ENCODE measurements around the gene CNKSR2. TPM values are rescaled to one million over a fixed set of nuclear protein-coding genes. Genes with fewer than 3 reads are reported as not detected.

Gene CNKSR2
- total RNA-seq, 2 donors from 2014 or later, result 0.98 to 2.4 TPM

DNA sequence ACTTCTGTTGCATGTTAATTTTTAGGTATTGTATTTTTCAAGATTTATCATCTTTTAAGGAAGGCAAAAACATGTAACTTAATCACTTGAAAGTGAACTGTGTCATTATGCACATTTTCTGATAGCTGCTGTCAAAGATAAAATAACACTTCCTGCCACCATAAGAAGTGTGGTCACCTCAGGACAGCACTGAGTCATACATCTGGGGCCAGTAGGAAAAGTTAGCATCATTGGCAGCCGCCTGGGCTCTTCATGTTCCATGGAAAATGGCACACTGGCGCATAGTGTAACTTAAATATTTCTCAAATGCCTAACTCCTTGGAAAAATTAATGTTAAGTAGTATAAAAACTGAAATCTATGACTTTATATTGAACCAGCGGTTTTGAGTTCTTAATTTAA is 24.2 kb downstream of the CNKSR2 start:
- Mint-ChIP-seq H3K36me3 (no peaks in the 10 kb centered on the region), H3K27me3 (no peaks in the 10 kb centered on the region), H3K9me3 (no peaks in the 10 kb centered on the region), H3K4me3 (no peak overlapping the region), H3K27ac (no peak overlapping the region), H3K4me1 (ENCODE audit: low read depth in 2 of 2) (no peaks in the 10 kb centered on the region)
- no peak for DNase-seq (ENCODE audit: low spot score)
- ATAC-seq, result no peak

DNA sequence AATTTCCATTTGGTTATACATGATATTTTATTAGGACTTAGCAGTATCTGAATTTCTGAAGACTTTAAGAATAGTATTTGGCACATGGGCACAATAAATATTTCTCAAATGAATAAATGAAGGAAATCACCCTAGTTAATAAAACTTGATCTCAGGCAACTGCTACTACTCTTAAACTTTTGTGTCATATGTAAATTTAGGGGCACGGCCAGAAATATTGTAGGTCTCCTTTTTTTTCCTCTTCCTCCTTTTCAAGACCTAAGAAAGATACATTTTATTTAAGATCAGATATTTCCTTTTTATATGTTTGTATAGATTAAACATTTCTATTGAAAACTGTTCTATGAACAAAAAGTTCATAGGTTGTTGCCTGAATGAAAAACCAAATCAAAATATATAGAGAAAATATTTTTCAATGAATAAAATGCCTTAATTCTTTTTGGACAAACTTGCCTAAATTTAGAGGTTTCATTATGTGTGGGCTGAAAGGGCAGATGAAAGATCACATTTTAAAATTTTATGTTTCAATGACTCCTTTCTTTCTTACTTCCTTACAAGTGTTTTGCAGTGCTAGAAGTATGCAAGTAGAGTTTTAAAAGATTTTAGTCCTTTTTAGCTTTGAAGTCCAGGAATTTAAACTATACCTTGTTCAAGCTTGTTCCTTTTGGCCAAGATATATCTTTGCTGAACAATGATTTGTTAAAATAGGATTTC is 26.3 kb downstream of the CNKSR2 start:
- DNase-seq (ENCODE audit: low spot score) (no peak), ATAC-seq (no peak)
- Mint-ChIP-seq H3K27ac (no peak overlapping the region), H3K36me3 (no peaks in the 10 kb centered on the region), H3K4me1 (ENCODE audit: low read depth in 2 of 2) (no peaks in the 10 kb centered on the region), H3K9me3 (no peaks in the 10 kb centered on the region), H3K4me3 (no peak overlapping the region), H3K27me3 (no peaks in the 10 kb centered on the region)

DNA sequence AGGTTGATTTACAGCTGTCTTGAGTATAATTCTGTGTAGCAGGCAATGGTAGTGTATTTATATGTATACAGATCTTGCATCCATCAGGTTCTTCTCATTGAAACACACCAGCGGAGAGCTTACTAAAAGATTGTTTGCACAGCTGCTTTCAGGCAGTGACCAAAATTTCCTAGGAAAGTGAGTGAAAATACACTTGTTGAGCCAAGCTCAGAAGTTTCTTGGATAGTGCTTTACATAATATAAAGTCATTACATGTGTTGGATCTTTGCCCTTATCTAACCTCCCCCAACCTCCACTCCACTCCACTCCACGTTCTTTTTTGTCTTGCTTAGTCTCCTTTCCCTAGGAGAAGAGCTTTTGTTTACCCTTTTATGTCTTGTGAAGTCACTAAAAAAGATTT is 34.1 kb downstream of the CNKSR2 start:
- Mint-ChIP-seq H3K27me3 (peaks cover 0 to 2% of the 10 kb centered on the region in 2 donors), H3K36me3 (no peaks in the 10 kb centered on the region), H3K9me3 (no peaks in the 10 kb centered on the region), H3K4me1 (ENCODE audit: low read depth in 2 of 2) (no peaks in the 10 kb centered on the region), H3K27ac (no peak overlapping the region), H3K4me3 (no peak overlapping the region)
- no peak for ATAC-seq
- DNase-seq (ENCODE audit: low spot score), result no peak

DNA sequence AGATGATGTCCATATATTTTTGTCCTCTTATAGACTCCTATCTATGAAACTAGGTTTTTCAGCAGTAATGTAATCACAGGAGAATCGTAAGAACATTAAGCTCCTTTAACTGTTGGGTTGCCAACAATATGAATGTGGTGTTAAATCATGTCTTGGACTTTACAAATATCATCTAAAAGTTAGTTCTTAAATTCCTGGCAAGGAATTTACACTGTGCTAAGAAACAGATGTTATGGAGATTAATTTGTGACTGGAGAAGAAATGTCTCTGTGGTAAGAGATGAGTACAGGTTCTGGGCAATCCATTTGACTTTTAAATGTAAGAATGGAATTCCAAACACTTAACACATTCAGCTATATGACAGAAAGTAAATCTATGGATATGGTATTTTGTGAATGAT is 34.6 kb downstream of the CNKSR2 start:
- H3K27ac Mint-ChIP-seq, result no peak overlapping the region
- H3K4me1 Mint-ChIP-seq (ENCODE audit: low read depth in 2 of 2), result no peaks in the 10 kb centered on the region
- H3K36me3 Mint-ChIP-seq, result no peaks in the 10 kb centered on the region
- H3K4me3 Mint-ChIP-seq, result no peak overlapping the region
- peaks cover 3% of the 10 kb centered on the region for H3K9me3 Mint-ChIP-seq
- peaks cover 0 to 5% of the 10 kb centered on the region in 2 donors for H3K27me3 Mint-ChIP-seq
- no peak for ATAC-seq
- no peak for DNase-seq (ENCODE audit: low spot score)

DNA sequence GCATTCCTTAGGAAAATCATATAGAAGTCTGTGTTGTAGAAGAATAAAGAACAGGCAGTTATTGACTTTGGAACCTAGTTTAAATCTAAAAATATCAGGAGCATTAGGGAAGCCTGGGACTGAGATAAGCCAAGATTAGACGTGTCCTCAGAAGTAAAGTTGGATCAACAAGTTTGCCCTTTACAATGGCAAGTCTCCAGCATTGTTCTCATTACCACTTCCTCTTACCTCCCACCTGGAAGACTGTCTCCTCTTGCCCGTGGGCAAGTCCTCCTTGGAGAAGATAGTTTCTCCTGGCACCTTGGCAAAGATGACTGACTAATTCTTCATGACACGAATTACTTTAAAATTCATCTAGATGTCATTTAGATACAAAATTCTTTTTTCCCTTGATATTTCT is 37.8 kb downstream of the CNKSR2 start:
- Mint-ChIP-seq H3K27me3 (peaks cover 0 to 5% of the 10 kb centered on the region in 2 donors), H3K4me1 (ENCODE audit: low read depth in 2 of 2) (no peaks in the 10 kb centered on the region), H3K36me3 (no peaks in the 10 kb centered on the region), H3K4me3 (no peak overlapping the region), H3K9me3 (peaks cover 7% of the 10 kb centered on the region), H3K27ac (no peak overlapping the region)
- ATAC-seq (no peak), DNase-seq (ENCODE audit: low spot score) (no peak)

DNA sequence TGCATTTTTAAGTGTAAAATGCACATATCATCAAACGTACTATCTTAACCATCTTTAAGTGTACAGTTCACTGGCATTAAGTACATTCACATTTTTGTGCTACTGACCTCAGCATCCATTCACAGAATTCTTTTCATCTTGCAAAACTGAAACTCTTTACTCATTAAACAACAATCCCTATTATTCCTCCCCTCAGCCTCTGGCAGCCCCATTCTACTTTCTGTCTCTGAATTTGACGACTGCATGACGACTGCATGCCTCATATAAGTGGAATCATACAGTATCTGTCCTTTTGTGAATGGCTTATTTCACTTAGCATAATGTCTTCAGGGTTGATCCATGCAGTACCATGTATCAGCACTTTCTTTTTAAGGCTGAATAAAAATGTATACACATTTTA is 38.7 kb downstream of the CNKSR2 start:
- Mint-ChIP-seq H3K9me3 (peaks cover 11% of the 10 kb centered on the region), H3K4me3 (no peak overlapping the region), H3K36me3 (peaks cover 3% of the 10 kb centered on the region), H3K27ac (no peak overlapping the region), H3K27me3 (peaks cover 0 to 5% of the 10 kb centered on the region in 2 donors), H3K4me1 (ENCODE audit: low read depth in 2 of 2) (no peaks in the 10 kb centered on the region)
- DNase-seq (ENCODE audit: low spot score) (no peak), ATAC-seq (no peak)

DNA sequence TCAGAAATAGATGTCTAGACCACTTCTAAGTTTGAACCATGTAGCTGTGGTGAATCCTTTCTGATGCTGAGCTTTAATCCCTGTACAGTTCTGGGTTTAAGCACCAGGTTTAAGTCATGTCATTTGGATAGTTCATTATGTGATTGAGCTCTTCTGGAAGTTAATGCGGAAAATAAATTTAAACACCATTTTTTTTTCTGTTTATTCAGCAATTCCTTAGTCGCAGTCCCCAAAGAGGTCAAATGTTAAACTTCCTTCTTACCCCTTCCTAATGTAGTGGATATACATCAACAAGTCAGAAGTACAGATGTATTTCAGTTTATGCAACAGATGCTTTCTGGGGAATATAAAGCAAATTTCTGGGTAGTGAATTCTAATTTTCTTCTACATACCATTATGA is 52.9 kb downstream of the CNKSR2 start:
- ATAC-seq (no peak), DNase-seq (ENCODE audit: low spot score) (no peak)
- peaks cover 4% of the 10 kb centered on the region for H3K9me3 Mint-ChIP-seq
- H3K27ac Mint-ChIP-seq, result no peak overlapping the region
- no peaks in the 10 kb centered on the region for H3K36me3 Mint-ChIP-seq
- H3K27me3 Mint-ChIP-seq, result peaks cover 0 to 3% of the 10 kb centered on the region in 2 donors
- H3K4me1 Mint-ChIP-seq (ENCODE audit: low read depth in 2 of 2), result no peaks in the 10 kb centered on the region
- no peak overlapping the region for H3K4me3 Mint-ChIP-seq

DNA sequence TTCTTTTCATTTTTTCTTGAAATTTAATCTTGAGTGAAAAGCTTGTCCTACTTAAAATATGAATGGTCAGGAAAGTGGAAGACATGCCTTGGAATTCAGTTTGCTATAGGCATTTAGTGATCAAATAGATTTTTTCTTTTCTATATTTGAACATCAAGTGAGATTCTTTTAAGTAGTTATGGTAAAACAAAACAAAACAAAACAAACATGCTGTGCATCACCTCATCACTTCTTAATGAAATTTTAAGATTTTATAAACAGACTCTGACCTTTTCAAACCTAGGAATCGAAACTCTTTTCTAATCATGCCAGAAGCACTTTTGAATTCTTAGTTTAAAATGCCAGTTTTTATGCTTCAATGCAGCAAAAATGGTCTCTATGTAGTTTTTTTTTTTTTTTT is 62.8 kb downstream of the CNKSR2 start:
- ATAC-seq (no peak), DNase-seq (ENCODE audit: low spot score) (no peak)
- H3K27ac Mint-ChIP-seq, result no peak overlapping the region
- H3K27me3 Mint-ChIP-seq, result no peaks in the 10 kb centered on the region
- no peak overlapping the region for H3K4me3 Mint-ChIP-seq
- no peaks in the 10 kb centered on the region for H3K9me3 Mint-ChIP-seq
- H3K4me1 Mint-ChIP-seq (ENCODE audit: low read depth in 2 of 2), result peaks cover 5 to 10% of the 10 kb centered on the region in 2 donors
- no peaks in the 10 kb centered on the region for H3K36me3 Mint-ChIP-seq

DNA sequence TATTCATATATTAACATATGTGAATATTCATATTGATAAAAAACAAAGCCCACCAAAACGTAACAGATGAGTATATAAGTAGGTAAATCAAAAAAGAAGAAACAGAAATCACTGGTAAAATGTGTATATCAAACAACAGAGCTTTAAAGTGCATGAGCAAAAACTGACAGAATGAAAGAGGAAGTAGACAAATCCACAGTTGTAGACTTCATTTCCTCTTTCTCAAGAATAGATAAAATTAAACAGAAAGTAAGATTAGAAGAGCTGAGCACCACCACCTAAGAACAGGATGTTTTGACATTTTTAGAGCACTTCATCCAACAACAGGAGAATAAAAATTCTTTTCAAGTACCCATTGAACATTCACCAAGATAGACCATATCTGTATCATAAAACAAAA is 64.6 kb downstream of the CNKSR2 start:
- H3K27me3 Mint-ChIP-seq, result no peaks in the 10 kb centered on the region
- H3K36me3 Mint-ChIP-seq, result no peaks in the 10 kb centered on the region
- H3K4me1 Mint-ChIP-seq (ENCODE audit: low read depth in 2 of 2), result peaks cover 5 to 10% of the 10 kb centered on the region in 2 donors
- peak overlapping the region; percentile 78 for H3K27ac Mint-ChIP-seq
- H3K4me3 Mint-ChIP-seq, result peak overlapping the region; percentile 79
- ATAC-seq, result no peak
- no peaks in the 10 kb centered on the region for H3K9me3 Mint-ChIP-seq
- DNase-seq (ENCODE audit: low spot score), result no peak

DNA sequence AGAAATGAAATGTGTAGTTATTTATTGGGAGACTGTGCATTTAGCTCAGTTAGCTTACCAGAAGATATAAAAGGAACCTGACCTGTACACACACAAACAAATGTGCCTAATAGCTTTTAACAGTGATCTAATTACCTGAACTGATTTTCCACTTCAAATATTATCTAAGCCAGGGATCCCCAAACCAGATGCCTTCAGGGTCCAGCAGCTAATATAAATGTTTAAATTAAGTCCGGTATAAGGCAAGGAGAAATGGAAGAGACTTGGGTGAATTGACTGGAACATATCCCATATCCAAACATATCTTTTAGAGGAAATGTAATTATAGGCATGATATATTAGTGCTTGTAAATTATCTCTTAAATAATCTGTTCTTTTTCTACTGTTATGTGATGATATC is 66.7 kb downstream of the CNKSR2 start:
- H3K27ac Mint-ChIP-seq, result no peak overlapping the region
- peaks cover 5 to 10% of the 10 kb centered on the region in 2 donors for H3K4me1 Mint-ChIP-seq (ENCODE audit: low read depth in 2 of 2)
- no peaks in the 10 kb centered on the region for H3K9me3 Mint-ChIP-seq
- DNase-seq (ENCODE audit: low spot score) (no peak), ATAC-seq (no peak)
- no peak overlapping the region for H3K4me3 Mint-ChIP-seq
- no peaks in the 10 kb centered on the region for H3K36me3 Mint-ChIP-seq
- H3K27me3 Mint-ChIP-seq, result no peaks in the 10 kb centered on the region

DNA sequence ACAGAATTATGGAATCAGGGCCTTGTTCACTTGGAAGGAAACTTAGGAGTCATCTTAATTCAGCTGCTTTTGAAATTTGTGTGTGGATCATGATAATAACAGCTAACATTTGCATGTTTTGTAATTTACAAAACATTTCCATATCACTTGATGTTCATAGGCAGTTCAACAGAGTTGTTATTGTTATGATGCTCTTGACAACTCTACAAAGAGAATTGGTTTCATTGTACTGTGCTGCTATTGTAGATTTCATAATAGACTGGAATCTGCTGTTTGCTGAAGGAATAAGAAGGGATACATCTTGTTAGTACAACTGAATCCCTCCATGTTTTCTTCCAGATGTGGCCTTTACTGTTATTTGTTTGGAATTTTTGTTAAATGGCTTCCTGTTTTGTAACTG is 83.5 kb downstream of the CNKSR2 start:
- Mint-ChIP-seq H3K27me3 (no peaks in the 10 kb centered on the region), H3K4me3 (no peak overlapping the region), H3K27ac (no peak overlapping the region), H3K9me3 (no peaks in the 10 kb centered on the region), H3K36me3 (no peaks in the 10 kb centered on the region), H3K4me1 (ENCODE audit: low read depth in 2 of 2) (no peaks in the 10 kb centered on the region)
- DNase-seq (ENCODE audit: low spot score), result no peak
- no peak for ATAC-seq

DNA sequence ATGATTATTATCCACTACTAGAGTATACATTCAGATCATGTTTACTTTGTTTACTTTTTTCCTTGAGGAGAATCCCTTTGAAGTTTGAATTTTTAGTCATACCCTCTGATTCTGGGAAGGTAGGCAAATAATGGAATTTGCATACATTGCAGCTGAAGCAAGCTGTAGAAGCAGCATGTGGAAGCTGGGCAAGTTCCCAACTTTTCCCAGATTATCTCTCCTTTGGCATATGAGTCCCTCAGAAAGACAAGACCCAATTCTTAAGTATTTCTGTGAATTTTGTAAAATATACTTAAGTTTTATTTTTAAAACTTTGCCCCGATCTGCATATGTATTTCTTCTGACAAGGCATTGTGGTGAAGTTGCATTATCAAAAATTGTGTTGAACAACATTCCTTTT is 94.9 kb downstream of the CNKSR2 start:
- no peak for ATAC-seq
- H3K27ac Mint-ChIP-seq, result no peak overlapping the region
- H3K4me1 Mint-ChIP-seq (ENCODE audit: low read depth in 2 of 2), result no peaks in the 10 kb centered on the region
- no peaks in the 10 kb centered on the region for H3K27me3 Mint-ChIP-seq
- no peak for DNase-seq (ENCODE audit: low spot score)
- no peak overlapping the region for H3K4me3 Mint-ChIP-seq
- no peaks in the 10 kb centered on the region for H3K36me3 Mint-ChIP-seq
- no peaks in the 10 kb centered on the region for H3K9me3 Mint-ChIP-seq

DNA sequence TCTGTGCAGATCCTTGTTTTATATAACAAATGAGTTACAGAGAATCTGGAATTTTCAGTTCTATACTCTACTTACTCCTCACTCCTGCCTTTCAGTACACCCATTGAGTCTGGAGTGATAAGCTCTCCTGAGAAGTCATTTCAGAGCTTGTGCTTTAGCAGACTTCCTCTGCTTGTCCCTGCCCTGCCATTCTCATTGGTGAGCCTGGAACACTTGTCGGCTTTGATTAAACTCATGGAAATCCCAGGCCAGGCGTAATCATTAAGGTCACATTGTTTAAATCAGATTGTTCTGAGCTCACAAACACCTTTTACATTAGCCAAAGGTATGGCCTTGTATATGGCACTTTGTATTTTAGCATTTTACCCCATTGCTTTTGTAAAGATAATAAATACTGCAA is 102.7 kb downstream of the CNKSR2 start:
- DNase-seq (ENCODE audit: low spot score), result no peak
- Mint-ChIP-seq H3K27ac (no peak overlapping the region), H3K36me3 (no peaks in the 10 kb centered on the region), H3K27me3 (no peaks in the 10 kb centered on the region), H3K4me3 (no peak overlapping the region), H3K9me3 (no peaks in the 10 kb centered on the region), H3K4me1 (ENCODE audit: low read depth in 2 of 2) (no peaks in the 10 kb centered on the region)
- no peak for ATAC-seq

DNA sequence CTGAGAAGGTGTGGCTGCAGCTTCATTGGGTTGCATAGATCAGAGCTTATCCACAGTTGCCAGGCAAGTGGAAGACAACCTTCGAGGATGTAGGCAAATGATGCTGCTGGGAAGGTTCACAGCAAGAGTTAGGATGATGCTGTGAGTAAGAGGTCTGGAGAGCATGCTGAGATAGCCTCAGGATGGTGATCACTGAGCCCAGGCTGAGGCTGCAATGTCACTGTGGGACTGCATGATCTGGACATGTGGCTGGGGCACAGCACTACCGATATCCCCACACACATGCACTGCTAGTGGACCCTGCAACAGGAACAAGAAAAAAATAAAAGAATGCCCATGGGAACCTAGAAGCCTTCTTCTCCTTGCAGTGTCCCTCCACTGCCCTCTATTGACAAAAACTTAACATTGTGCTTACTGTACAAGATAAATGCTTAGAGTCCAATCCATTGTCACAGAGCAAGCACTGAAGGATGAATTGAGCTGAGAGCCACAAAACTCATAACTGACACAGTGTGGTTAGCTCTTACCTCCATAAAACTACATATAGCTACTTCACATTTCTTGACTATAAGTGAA is 105.6 kb downstream of the CNKSR2 start:
- DNase-seq (ENCODE audit: low spot score), result no peak
- Mint-ChIP-seq H3K36me3 (no peaks in the 10 kb centered on the region), H3K4me3 (no peak overlapping the region), H3K27ac (no peak overlapping the region), H3K9me3 (no peaks in the 10 kb centered on the region), H3K27me3 (no peaks in the 10 kb centered on the region), H3K4me1 (ENCODE audit: low read depth in 2 of 2) (no peaks in the 10 kb centered on the region)
- ATAC-seq, result no peak

DNA sequence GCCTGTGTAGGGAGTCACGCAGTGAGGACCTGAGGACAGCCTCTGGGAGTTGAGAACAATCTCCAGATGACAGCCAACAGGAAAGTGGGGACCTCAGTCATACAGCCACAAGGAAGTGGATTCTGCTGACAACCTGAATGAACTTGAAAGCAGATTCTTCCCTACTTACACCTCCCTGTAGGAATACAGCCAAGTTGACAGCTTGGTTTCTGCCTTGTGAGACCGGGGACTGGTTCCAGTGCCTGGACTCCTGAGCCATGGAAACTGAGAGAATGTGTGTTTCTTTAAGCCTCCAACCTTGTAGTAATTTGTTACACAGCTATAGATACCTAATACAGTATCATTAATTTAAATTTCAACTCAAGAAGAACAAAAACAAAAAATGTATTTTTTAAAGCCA is 107.5 kb downstream of the CNKSR2 start:
- Mint-ChIP-seq H3K27ac (no peak overlapping the region), H3K4me3 (no peak overlapping the region), H3K9me3 (no peaks in the 10 kb centered on the region), H3K4me1 (ENCODE audit: low read depth in 2 of 2) (no peaks in the 10 kb centered on the region), H3K27me3 (no peaks in the 10 kb centered on the region), H3K36me3 (no peaks in the 10 kb centered on the region)
- DNase-seq (ENCODE audit: low spot score), result no peak
- ATAC-seq, result no peak
